H1 (cell line): ENCODE data around the gene SPPL3. TPM values are rescaled to one million over a fixed set of nuclear protein-coding genes. Genes with fewer than 3 reads are reported as not detected.

Source experiments
- CTCF ChIA-PET: fragments of 300-600 bp; sonication (Branson Sonifier 250); formaldehyde crosslinking; loops from one replicate; lab custom pipeline; 2021; ENCODE audit not compliant: partially characterized antibody; lab: Charles Lee
- POLR2A ChIA-PET: fragments of 300-600 bp; sonication (Branson Sonifier 250); formaldehyde crosslinking; loops from one replicate; lab custom pipeline; 2021; ENCODE audit warnings: inconsistent platforms; ENCODE audit not compliant: partially characterized antibody; lab: Charles Lee
- DNase-seq, 2 experiments: peaks; one replicate each; pipeline versions ENCODE4 v3.0.0 to v3.0.0-alpha.2; 2010 to 2022; ENCODE audit warnings: low spot score in 2 of 2, low read depth in 1 of 2, mixed read lengths in 1 of 2
- FAIRE-seq: peaks from 2 replicates; lab custom pipeline; 2011; peaks lifted over from hg19 to GRCh38; lab: Jason Lieb, UNC
- H2AFZ ChIP-seq: 2 replicates; pipeline ENCODE4 v1.8.1; 2012; ENCODE audit warnings: low read length, inconsistent platforms
- H2AK5ac ChIP-seq: 2 replicates; pipeline ENCODE4 v1.6.1; 2013; ENCODE audit warnings: low read depth, low read length
- H2BK120ac ChIP-seq: replicated peaks from 2 replicates; pipeline ENCODE3; 2013; ENCODE audit warnings: low read depth, low read length, inconsistent platforms
- H2BK12ac ChIP-seq: 2 replicates; pipeline ENCODE4 v1.6.1; 2013; ENCODE audit warnings: low read depth, low read length
- H2BK15ac ChIP-seq: 2 replicates; pipeline ENCODE4 v1.6.1; 2013; ENCODE audit warnings: low read length
- H2BK20ac ChIP-seq: 2 replicates; pipeline ENCODE4 v1.6.1; 2013; ENCODE audit warnings: low read length
- H2BK5ac ChIP-seq: 2 replicates; pipeline ENCODE4 v1.6.1; 2013; ENCODE audit warnings: low read depth, low read length
- H3K14ac ChIP-seq: 2 replicates; pipeline ENCODE4 v1.6.1; 2013; ENCODE audit warnings: inconsistent platforms; ENCODE audit not compliant: insufficient read length
- H3K18ac ChIP-seq: 2 replicates; pipeline ENCODE4 v1.6.1; 2013; ENCODE audit warnings: low read length; ENCODE audit errors: extremely low read depth
- H3K23ac ChIP-seq: 2 replicates; pipeline ENCODE4 v1.6.1; 2013; ENCODE audit warnings: inconsistent platforms; ENCODE audit not compliant: insufficient read length
- H3K23me2 ChIP-seq: 2 replicates; pipeline ENCODE4 v1.6.1; 2013; ENCODE audit warnings: low read depth, low read length
- H3K27ac ChIP-seq: 2 replicates; pipeline ENCODE4 v1.6.1; 2011; ENCODE audit warnings: low read depth, low read length, inconsistent platforms
- H3K27me3 ChIP-seq, 4 experiments: replicated peaks in 1 of 4; 1 replicate in 1 of 4; 2 replicates in 3 of 4; pipeline versions ENCODE4 v1.6.1 to v1.8.1; 2011 to 2013; ENCODE audit warnings: low read length in 3 of 4, mild to moderate bottlenecking in 3 of 4, inconsistent platforms in 2 of 4, mixed read lengths in 2 of 4, moderate library complexity in 1 of 4; ENCODE audit not compliant: control insufficient read depth in 3 of 4, insufficient read depth in 3 of 4; ENCODE audit errors: extremely low read depth in 1 of 4
- H3K36me3 ChIP-seq, 4 experiments: 2 replicates each; pipeline versions ENCODE4 v1.6.1 to v1.8.1; 2011 to 2013; ENCODE audit warnings: mild to moderate bottlenecking in 4 of 4, low read length in 3 of 4, moderate library complexity in 2 of 4, control low read depth in 1 of 4, inconsistent platforms in 1 of 4; ENCODE audit not compliant: insufficient read depth in 4 of 4, control insufficient read depth in 2 of 4
- H3K4ac ChIP-seq: replicated peaks from 2 replicates; pipeline ENCODE3; 2013; ENCODE audit warnings: low read length, low read depth, mixed read lengths, inconsistent platforms; ENCODE audit not compliant: insufficient read length
- H3K4me1 ChIP-seq, 4 experiments: replicated peaks in 1 of 4; 1 replicate in 1 of 4; 2 replicates in 3 of 4; pipeline versions ENCODE4 v1.6.1 to v1.8.1; 2011 to 2013; ENCODE audit warnings: low read length in 3 of 4, inconsistent platforms in 2 of 4, mixed read lengths in 1 of 4; ENCODE audit not compliant: insufficient read depth in 4 of 4, control insufficient read depth in 3 of 4
- H3K4me2 ChIP-seq, 2 experiments: 2 replicates each; pipeline versions ENCODE4 v1.6.1 to v1.8.1; 2011 to 2013; ENCODE audit warnings: low read depth in 2 of 2, low read length in 2 of 2, control low read depth in 1 of 2, inconsistent platforms in 1 of 2, mild to moderate bottlenecking in 1 of 2; ENCODE audit not compliant: insufficient read depth in 1 of 2
- H3K4me3 ChIP-seq, 4 experiments: fragments of 200-600, 300-600 bp in 1 of 4; sonication (generic), shearing (Covaris generic), sonication (Bioruptor Twin) in 1 of 4; 2 replicates each; pipeline versions ENCODE4 v1.5.1 to v1.8.1; 2011 to 2016; ENCODE audit warnings: low read length in 4 of 4, low read depth in 3 of 4, control low read depth in 2 of 4, inconsistent platforms in 2 of 4, mild to moderate bottlenecking in 2 of 4, mixed read lengths in 1 of 4, moderate library complexity in 1 of 4; ENCODE audit not compliant: insufficient read depth in 2 of 4; ENCODE audit errors: extremely low read depth in 1 of 4
- H3K56ac ChIP-seq: replicated peaks from 2 replicates; pipeline ENCODE3; 2013; ENCODE audit warnings: low read depth, mild to moderate bottlenecking, mixed read lengths, low read length, inconsistent platforms; ENCODE audit not compliant: insufficient read length
- H3K79me1 ChIP-seq: 2 replicates; pipeline ENCODE4 v1.6.1; 2013; ENCODE audit warnings: low read depth, low read length, control low read depth
- H3K79me2 ChIP-seq, 2 experiments: 2 replicates each; pipeline versions ENCODE4 v1.6.1 to v1.8.1; 2012 to 2013; ENCODE audit warnings: low read length in 2 of 2, mild to moderate bottlenecking in 2 of 2, inconsistent platforms in 1 of 2; ENCODE audit not compliant: insufficient read depth in 2 of 2, control insufficient read depth in 1 of 2
- H3K9ac ChIP-seq, 4 experiments: replicated peaks in 1 of 4; 1 replicate in 1 of 4; 2 replicates in 3 of 4; pipeline versions ENCODE4 v1.6.1 to v1.8.1; 2011 to 2013; ENCODE audit warnings: low read depth in 3 of 4, low read length in 3 of 4, control low read depth in 2 of 4, mild to moderate bottlenecking in 2 of 4, moderate library complexity in 2 of 4, inconsistent platforms in 1 of 4; ENCODE audit errors: extremely low read depth in 1 of 4
- H3K9me3 ChIP-seq, 2 experiments: 2 replicates each; pipeline versions ENCODE4 v1.6.1 to v1.8.1; 2012 to 2013; ENCODE audit warnings: mild to moderate bottlenecking in 2 of 2, moderate library complexity in 2 of 2, control low read depth in 1 of 2, inconsistent platforms in 1 of 2, low read depth in 1 of 2, low read length in 1 of 2, mixed read lengths in 1 of 2; ENCODE audit not compliant: insufficient read depth in 2 of 2
- H4K20me1 ChIP-seq, 2 experiments: replicated peaks in 1 of 2; 2 replicates each; pipeline versions ENCODE3 to v1.8.1; 2011 to 2013; ENCODE audit warnings: inconsistent platforms in 2 of 2, low read length in 2 of 2, mild to moderate bottlenecking in 1 of 2; ENCODE audit not compliant: insufficient read depth in 2 of 2, control insufficient read depth in 1 of 2
- H4K5ac ChIP-seq: 2 replicates; pipeline ENCODE4 v1.6.1; 2013; ENCODE audit warnings: low read length, low read depth, mixed read lengths, inconsistent platforms; ENCODE audit not compliant: insufficient read length
- H4K8ac ChIP-seq: 2 replicates; pipeline ENCODE4 v1.8.0; 2013; ENCODE audit warnings: mild to moderate bottlenecking, moderate library complexity, low read length, inconsistent platforms; ENCODE audit not compliant: insufficient read depth; ENCODE audit errors: extremely low read depth
- H4K91ac ChIP-seq: replicated peaks from 2 replicates; pipeline ENCODE3; 2013; ENCODE audit warnings: low read length, mixed read lengths, inconsistent platforms; ENCODE audit not compliant: insufficient read length
- CBX5 ChIP-seq: fragments of 300-800, 300-1000 bp; sonication (generic); IDR thresholded peaks from 2 replicates; pipeline ENCODE4 v1.7.1; 2016; ENCODE audit warnings: antibody characterized with exemption, low read length, low read depth
- RXRA ChIP-seq: IDR thresholded peaks from 2 replicates; pipeline ENCODE4 v1.6.1; 2011; ENCODE audit warnings: low read depth, mild to moderate bottlenecking, low read length, moderate library complexity; ENCODE audit not compliant: insufficient read depth
- SUZ12 ChIP-seq: fragments of 200-600 bp; sonication (generic); IDR thresholded peaks from 2 replicates; pipeline ENCODE4 v1.6.1; 2012; ENCODE audit warnings: mild to moderate bottlenecking, inconsistent platforms, low read length, moderate library complexity, mixed read lengths
- WGBS, 2 experiments: shearing (Covaris generic) in 1 of 2; methylation state at CpG; one replicate each; pipeline versions ENCODE4 v1.1.6 to v1.1.7; 2013 to 2015; ENCODE audit warnings: low lambda C conversion rate in 2 of 2, mixed read lengths in 2 of 2, inconsistent platforms in 1 of 2, low coverage in 1 of 2, missing lambda C conversion rate in 1 of 2; ENCODE audit not compliant: insufficient replicate concordance in 2 of 2, insufficient coverage in 1 of 2, insufficient read length in 1 of 2; ENCODE audit errors: extremely low coverage in 1 of 2, missing lambda C conversion rate in 1 of 2; 5-methylcytosine and 5-hydroxymethylcytosine counted together
- polyA plus RNA-seq, 7 experiments: library from polyadenylated mRNA; depleted of rRNA in 3 of 7; stranded (reverse) in 5 of 7; unstranded in 2 of 7; fragments of >200 nt in 5 of 7; fragments of 200-250 nt in 2 of 7; gene quantifications; 1 replicate in 5 of 7; 2 replicates in 1 of 7; 4 replicates in 1 of 7; pipeline versions ENCODE4 v1.2.1 to v1.2.3, GENCODE V29; 2011 to 2013; ENCODE audit warnings: missing spikeins in 2 of 7, mixed read lengths in 2 of 7
- total RNA-seq: library from RNA; stranded (reverse); fragmentation: NEBNext Ultra II Directional; extraction: Animal tissue kit (Norgen Biotek cat#: 25700); gene quantifications from 2 replicates; pipeline ENCODE4 v1.2.1, GENCODE V29; 2021

Gene SPPL3
- total and polyA plus RNA-seq, 2 of the 8 experiments (the other 6 are each of a cell fraction or from before 2014, with no cell fraction given): 27.3 to 48.4 TPM

- peaks cover 0 to 3% of the 10 kb centered on the region in 2 experiments for H4K20me1 ChIP-seq
Measured at GRCh38 chr12:120851944-120852343, 52.2 kb downstream of the SPPL3 start.

More at GRCh38 chr12:120851944-120852343, 52.2 kb downstream of the SPPL3 start:
- Histone ChIP-seq H2BK12ac (no peak overlapping the region), H3K36me3 (no peaks in the 10 kb centered on the region), H3K18ac (no peak overlapping the region), H3K23me2 (no peaks in the 10 kb centered on the region), H3K56ac (no peak overlapping the region), H3K4ac (no peak overlapping the region), H2BK120ac (no peak overlapping the region), H2AK5ac (no peak overlapping the region), H3K27me3 (no peaks in the 10 kb centered on the region), H3K4me3 (no peak overlapping the region), H2BK15ac (no peak overlapping the region), H2AFZ (no peak overlapping the region), H3K79me1 (peaks cover 6% of the 10 kb centered on the region), H4K8ac (no peak overlapping the region), H3K79me2 (peaks cover 0 to 48% of the 10 kb centered on the region in 2 experiments; a peak in 3 of 4 replicates), H3K4me1 (no peaks in the 10 kb centered on the region), H3K4me2 (no peak overlapping the region), H3K23ac (no peak overlapping the region), H3K9ac (no peak overlapping the region), H2BK5ac (no peak overlapping the region)
- POLR2A ChIA-PET: interaction anchor here (0.9 to 1.1 kb wide), 3 partner anchors 11 to 37 kb away, joined by 3 to 6 read pairs (median 3); no protein-coding TSS in a partner anchor
- no peak for FAIRE-seq
- TF ChIP-seq CBX5: no peak
- no peak for TF ChIP-seq SUZ12
- TF ChIP-seq RXRA: no peak
- TF ChIP-seq, all 59 proteins: peak for 0
- H3K14ac ChIP-seq: no peak overlapping the region
- H3K27ac ChIP-seq: no peak overlapping the region
- 68% methylated on average over 4 of the region's 4 CpGs; no CpG with 5 or more reads in 1 of the 2 experiments for WGBS, 2 experiments
- no peak overlapping the region for H2BK20ac ChIP-seq
- DNase-seq: no peak
- H4K5ac ChIP-seq: no peak overlapping the region
- H4K91ac ChIP-seq: no peak overlapping the region
- no peaks in the 10 kb centered on the region for H3K9me3 ChIP-seq
- CTCF ChIA-PET: no interaction called here
